Omental fat pad (tissue), 4 donors: ENCODE measurements around the gene SHANK2. TPM values are rescaled to one million over a fixed set of nuclear protein-coding genes. Genes with fewer than 3 reads are reported as not detected.

ENCODE experiments used
- ATAC-seq: fragments of 150-250 bp; one replicate; pipeline ENCODE4 v1.9.1; 2016; ENCODE audit warnings: mild to moderate bottlenecking, moderate library complexity; ENCODE audit not compliant: low FRiP score
- DNase-seq: peaks from one replicate; pipeline ENCODE4 v3.0.0-alpha.2; 2019; ENCODE audit warnings: low spot score
- total RNA-seq, 4 donors: library from RNA; depleted of rRNA; stranded (reverse); fragments of >200 nt; gene quantifications; one replicate each; pipeline ENCODE4 v1.1.0, GENCODE V29; 2016
- TF ChIP-seq, protein P1 (sequence below), 3 donors: fragments of 450-650 bp; IDR thresholded peaks; one replicate each; pipeline ENCODE4 v1.5.1; 2016 to 2017; ENCODE audit warnings: antibody characterized with exemption in 3 of 3, mild to moderate bottlenecking in 3 of 3, moderate library complexity in 2 of 3

SHANK2 gene
- total RNA-seq, 4 donors from 2014 or later: 0.82 to 9.6 (median 5.6) TPM

DNA sequence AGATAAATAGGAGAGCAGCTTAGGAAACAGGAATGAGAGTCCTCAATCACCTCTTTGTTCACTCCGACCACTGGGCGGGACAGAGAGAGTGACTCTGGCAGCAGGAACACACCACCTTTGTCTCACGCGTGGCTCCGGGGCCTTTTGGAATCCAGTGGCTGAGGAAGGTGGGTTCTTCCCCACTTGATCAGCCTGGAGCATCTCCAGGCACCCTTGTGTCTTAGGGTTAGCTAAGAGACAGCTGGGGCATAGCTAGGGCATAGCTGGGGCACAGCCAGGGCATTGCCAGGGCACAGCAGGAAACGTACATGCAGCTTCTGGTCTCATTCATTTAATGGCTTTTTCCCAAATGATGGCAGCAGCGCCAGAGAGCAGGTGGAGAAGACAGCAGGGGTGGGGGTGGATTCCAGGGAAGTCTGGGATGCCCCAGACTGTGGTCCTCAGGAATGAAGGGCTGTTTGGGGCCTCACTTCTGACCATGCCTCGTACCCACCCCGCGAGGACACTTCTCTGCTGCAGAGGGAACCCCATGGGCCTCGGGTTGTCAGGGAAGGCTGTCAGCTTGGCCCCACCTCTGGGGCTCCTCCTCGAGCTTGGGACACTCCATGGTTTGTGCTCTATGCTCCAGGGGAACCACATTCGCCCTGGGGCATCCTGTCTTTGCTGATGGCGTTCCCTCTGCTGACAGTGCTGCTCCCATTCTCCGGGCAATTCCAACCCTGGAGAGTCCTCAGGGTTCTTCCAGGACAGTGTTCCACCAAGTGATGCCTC lies 30.4 kb upstream of the SHANK2 start:
- DNase-seq: no peak
- TF ChIP-seq, protein P1, sequence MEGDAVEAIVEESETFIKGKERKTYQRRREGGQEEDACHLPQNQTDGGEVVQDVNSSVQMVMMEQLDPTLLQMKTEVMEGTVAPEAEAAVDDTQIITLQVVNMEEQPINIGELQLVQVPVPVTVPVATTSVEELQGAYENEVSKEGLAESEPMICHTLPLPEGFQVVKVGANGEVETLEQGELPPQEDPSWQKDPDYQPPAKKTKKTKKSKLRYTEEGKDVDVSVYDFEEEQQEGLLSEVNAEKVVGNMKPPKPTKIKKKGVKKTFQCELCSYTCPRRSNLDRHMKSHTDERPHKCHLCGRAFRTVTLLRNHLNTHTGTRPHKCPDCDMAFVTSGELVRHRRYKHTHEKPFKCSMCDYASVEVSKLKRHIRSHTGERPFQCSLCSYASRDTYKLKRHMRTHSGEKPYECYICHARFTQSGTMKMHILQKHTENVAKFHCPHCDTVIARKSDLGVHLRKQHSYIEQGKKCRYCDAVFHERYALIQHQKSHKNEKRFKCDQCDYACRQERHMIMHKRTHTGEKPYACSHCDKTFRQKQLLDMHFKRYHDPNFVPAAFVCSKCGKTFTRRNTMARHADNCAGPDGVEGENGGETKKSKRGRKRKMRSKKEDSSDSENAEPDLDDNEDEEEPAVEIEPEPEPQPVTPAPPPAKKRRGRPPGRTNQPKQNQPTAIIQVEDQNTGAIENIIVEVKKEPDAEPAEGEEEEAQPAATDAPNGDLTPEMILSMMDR (IDR thresholded peaks at IDR 0.05): no peak
- no peak for ATAC-seq

DNA sequence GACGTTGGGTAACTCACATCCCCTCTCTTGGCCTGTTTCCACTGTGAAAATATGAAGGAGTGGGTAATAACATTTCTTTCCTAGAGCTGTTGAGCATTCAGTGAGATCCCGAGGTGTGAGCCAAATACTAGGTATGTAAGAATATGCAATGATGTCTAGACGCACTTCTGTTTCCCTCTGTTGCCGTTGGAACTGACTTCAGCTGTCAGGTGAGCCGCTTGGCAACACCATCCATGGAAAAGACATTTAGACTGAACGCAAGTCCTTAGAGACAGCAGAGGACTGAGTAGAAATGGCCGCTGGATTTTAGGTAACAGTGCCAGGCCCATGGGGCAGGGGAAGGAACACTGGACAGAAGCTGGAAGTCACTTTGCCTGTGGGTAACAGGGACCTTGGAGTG lies 29.5 kb upstream of the SHANK2 start:
- TF ChIP-seq, protein P1 (IDR thresholded peaks at IDR 0.05): no peak
- DNase-seq (no peak), ATAC-seq (no peak)

DNA sequence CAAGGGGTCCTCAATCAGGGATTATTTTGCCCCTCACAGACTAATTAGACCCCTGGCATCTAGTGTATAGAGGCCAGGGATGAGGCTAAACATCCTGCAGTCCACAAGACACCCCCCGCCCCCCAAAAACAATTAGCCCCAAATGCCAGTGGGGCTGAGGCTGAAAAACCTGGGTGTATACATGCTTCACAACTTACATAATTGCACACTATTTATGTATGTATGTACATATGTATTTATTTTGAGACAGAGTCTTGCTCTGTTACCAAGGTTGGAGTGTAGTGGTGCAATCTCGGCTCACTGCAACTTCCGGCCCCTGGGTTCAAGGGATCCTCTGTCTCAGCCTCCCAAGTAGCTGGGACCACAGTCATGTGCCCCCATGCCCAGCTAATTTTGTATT lies 28.8 kb upstream of the SHANK2 start:
- no peak for ATAC-seq
- DNase-seq: no peak
- TF ChIP-seq, protein P1 (IDR thresholded peaks at IDR 0.05): no peak

DNA sequence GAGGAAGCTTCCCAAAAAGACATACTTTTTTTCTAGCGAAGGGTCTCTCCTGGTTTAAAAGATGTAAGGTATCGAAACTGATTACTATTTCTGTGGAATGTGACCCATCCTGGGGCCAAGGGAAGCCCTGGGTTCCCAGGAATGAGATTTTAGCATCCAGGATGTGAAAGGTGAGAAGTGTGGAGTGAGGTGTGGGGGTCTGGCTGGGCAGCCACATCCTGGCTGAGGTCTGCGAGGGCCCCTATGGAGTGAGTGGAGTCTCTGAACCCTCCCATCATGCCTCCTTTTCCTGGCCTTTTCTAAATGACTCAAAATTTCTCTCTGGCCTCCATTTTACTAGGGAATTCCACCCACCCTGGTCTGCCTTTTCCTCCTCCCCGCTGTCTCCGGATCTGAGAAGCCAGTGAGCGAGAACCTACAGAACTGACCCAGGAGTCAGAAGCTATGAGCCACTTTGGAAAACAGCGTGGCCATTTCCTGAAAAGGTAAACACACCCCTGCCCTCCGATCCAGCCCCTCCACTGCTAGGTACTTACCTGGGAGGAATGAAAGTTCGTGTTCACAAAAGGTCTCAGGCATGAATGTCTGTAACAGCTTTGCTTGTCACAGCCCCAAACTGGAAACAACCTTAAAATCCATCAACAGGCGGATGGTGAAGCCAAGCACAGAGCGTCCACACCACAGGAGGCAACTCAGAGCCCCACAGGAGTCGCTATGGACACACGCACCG lies 27.7 kb upstream of the SHANK2 start:
- TF ChIP-seq, protein P1 (IDR thresholded peaks at IDR 0.05): no peak
- ATAC-seq: no peak
- no peak for DNase-seq

DNA sequence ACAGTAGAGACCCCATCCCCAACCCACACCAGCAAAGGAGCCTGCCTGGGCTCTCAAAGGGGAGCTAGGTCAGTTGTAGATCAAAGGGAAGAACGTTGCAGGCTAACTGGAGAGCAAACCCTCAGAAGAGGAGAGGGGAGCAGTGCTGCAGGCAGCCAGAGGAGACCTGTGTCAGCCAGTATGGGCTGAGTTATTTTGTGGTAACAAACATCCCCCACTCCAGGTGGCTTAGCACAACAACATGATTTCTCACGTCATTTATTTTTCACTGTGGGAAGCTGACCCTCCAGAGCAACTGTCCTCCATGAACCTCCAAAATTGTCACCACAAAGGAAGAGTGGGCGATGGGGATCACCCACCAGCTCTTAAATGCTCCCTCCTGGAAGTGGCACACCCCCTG lies 19.8 kb upstream of the SHANK2 start:
- DNase-seq: no peak
- TF ChIP-seq, protein P1 (IDR thresholded peaks at IDR 0.05): no peak
- no peak for ATAC-seq

DNA sequence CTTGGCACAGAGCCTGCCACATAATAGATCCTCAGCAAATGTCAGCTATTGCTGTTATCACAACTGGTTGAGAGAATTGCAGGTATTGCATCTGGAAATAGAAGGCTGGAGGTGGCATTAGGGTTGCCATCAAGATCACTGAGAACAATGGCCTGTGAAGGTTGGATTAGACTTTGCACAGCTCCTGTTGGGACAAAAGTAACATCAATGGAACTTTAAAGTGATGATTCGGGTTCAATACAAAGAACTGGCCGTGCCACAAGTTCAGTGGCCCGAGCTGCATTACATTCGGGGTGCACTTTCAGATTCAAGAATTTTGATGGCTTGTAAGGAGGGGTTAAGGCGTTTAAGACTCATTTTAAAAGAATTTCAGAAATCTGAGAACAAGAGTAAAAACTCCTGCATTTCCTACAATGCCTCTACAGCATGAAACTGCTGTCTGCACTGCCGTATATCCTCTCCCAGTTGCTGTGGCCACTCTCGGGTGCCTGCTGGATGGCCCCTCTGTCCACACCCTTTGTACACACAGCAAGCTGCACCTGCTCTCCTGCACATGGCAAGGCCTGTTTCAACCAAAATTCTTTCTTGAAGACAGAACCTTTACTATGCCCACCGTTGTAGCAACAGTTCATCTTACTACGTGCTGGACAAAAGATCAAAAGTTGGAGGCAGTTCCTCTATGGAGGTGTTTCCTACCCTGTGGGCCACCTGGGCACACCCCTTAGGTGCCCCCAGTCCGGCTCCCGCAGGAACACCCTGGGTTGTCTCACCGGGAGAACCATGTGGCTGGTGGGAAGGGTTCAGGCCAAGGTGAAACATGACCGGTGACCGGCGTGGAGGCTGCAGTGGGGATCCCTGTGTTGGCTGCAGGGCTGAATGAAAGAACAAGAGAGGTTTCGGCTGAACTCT lies 17.5 kb upstream of the SHANK2 start:
- no peak for DNase-seq
- TF ChIP-seq, protein P1 (IDR thresholded peaks at IDR 0.05): no peak
- ATAC-seq: no peak
